DOHH2 (cell line): Measurements from ENCODE around the gene PELI2.

Experiments used
- H3F3A ChIP-seq: fragments of 200-600 bp; sonication (generic), shearing (Covaris generic); 2 replicates; pipeline ENCODE4 v1.6.0; 2016; ENCODE audit warnings: antibody characterized with exemption, mild to moderate bottlenecking; ENCODE audit not compliant: control insufficient read depth, insufficient read depth
- H3K27ac ChIP-seq: fragments of 200-600 bp; sonication (generic); 2 replicates; pipeline ENCODE4 v1.5.1; 2014; ENCODE audit warnings: low read depth, mild to moderate bottlenecking, low read length, moderate library complexity
- H3K27me3 ChIP-seq: fragments of 200-600 bp; sonication (generic); 2 replicates; pipeline ENCODE4 v1.6.1; 2014; ENCODE audit warnings: mild to moderate bottlenecking, low read length, mixed read lengths; ENCODE audit not compliant: control insufficient read depth
- H3K36me3 ChIP-seq: fragments of 200-600 bp; sonication (generic); 2 replicates; pipeline ENCODE4 v1.6.1; 2014; ENCODE audit warnings: mild to moderate bottlenecking, low read length, moderate library complexity, mixed read lengths; ENCODE audit not compliant: control insufficient read depth
- H3K4me1 ChIP-seq: fragments of 200-600 bp; sonication (generic); 2 replicates; pipeline ENCODE4 v1.6.1; 2014; ENCODE audit warnings: mild to moderate bottlenecking, low read length, mixed read lengths; ENCODE audit not compliant: control insufficient read depth
- H3K4me2 ChIP-seq: fragments of 200-600 bp; sonication (generic); 2 replicates; pipeline ENCODE4 v1.6.0; 2014; ENCODE audit warnings: mild to moderate bottlenecking, low read length, moderate library complexity
- H3K4me3 ChIP-seq: fragments of 200-600 bp; sonication (generic); 2 replicates; pipeline ENCODE4 v1.5.1; 2014; ENCODE audit warnings: mild to moderate bottlenecking, low read length, mixed read lengths
- H3K79me2 ChIP-seq: fragments of 200-600 bp; sonication (generic); 2 replicates; pipeline ENCODE4 v1.6.1; 2014; ENCODE audit warnings: mild to moderate bottlenecking, low read length, mixed read lengths; ENCODE audit not compliant: control insufficient read depth
- H3K9me2 ChIP-seq: fragments of 200-600 bp; sonication (generic); replicated peaks from 2 replicates; pipeline ENCODE4 v1.6.1; 2014; ENCODE audit warnings: mild to moderate bottlenecking, low read length, mixed read lengths; ENCODE audit not compliant: control insufficient read depth
- H3K9me3 ChIP-seq: fragments of 200-600 bp; sonication (generic); 2 replicates; pipeline ENCODE4 v1.6.1; 2014; ENCODE audit warnings: antibody characterized with exemption, low read length, mixed read lengths; ENCODE audit not compliant: control insufficient read depth, insufficient read depth
- H4K20me1 ChIP-seq: fragments of 200-600 bp; sonication (generic); 2 replicates; pipeline ENCODE4 v1.6.0; 2014; ENCODE audit warnings: low read depth, mild to moderate bottlenecking, antibody characterized with exemption, low read length, moderate library complexity; ENCODE audit not compliant: control insufficient read depth, insufficient read depth
- EZH2phosphoT487 ChIP-seq: fragments of 200-600 bp; sonication (generic); IDR thresholded peaks from 2 replicates; pipeline ENCODE4 v1.6.1; 2017; ENCODE audit warnings: borderline replicate concordance, mild to moderate bottlenecking, antibody characterized with exemption, low read length, moderate library complexity, mixed read lengths
- TF ChIP-seq, protein P1 (sequence below): fragments of 200-600 bp; sonication (generic); IDR thresholded peaks from one replicate; pipeline ENCODE4 v1.5.1; 2014; ENCODE audit warnings: antibody characterized with exemption, mild to moderate bottlenecking, low read depth, low read length; ENCODE audit not compliant: poor library complexity, severe bottlenecking

Gene PELI2

DNA sequence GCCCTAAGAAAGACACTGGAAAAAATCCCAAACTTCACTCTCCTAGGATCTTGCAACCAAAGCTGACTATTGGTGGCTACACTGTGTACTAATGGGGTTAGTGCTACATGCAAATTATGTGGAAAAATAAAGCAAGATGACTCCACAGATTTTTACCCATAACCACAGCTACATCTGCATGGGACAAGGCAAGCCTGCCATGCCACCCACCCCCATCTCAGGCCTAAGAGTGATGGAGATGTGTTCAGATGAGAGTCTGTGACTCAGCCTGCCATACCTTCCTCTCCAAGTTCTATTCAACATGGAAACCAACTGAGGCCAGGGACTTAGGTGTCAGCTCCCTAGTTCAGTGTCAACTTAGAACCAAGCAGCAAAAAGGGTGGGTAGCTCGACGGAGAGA is 206.2 kb downstream of the PELI2 start:
- TF ChIP-seq, protein P1, sequence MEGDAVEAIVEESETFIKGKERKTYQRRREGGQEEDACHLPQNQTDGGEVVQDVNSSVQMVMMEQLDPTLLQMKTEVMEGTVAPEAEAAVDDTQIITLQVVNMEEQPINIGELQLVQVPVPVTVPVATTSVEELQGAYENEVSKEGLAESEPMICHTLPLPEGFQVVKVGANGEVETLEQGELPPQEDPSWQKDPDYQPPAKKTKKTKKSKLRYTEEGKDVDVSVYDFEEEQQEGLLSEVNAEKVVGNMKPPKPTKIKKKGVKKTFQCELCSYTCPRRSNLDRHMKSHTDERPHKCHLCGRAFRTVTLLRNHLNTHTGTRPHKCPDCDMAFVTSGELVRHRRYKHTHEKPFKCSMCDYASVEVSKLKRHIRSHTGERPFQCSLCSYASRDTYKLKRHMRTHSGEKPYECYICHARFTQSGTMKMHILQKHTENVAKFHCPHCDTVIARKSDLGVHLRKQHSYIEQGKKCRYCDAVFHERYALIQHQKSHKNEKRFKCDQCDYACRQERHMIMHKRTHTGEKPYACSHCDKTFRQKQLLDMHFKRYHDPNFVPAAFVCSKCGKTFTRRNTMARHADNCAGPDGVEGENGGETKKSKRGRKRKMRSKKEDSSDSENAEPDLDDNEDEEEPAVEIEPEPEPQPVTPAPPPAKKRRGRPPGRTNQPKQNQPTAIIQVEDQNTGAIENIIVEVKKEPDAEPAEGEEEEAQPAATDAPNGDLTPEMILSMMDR = no peak
- no peak for TF ChIP-seq EZH2phosphoT487
- no peaks in the 10 kb centered on the region for H3K79me2 ChIP-seq
- no peaks in the 10 kb centered on the region for H4K20me1 ChIP-seq
- no peaks in the 10 kb centered on the region for H3F3A ChIP-seq
- H3K27me3 ChIP-seq = no peaks in the 10 kb centered on the region
- H3K4me1 ChIP-seq = no peaks in the 10 kb centered on the region
- H3K9me3 ChIP-seq = no peaks in the 10 kb centered on the region
- H3K36me3 ChIP-seq = no peaks in the 10 kb centered on the region
- no peak overlapping the region for H3K4me3 ChIP-seq
- H3K27ac ChIP-seq = no peak overlapping the region
- H3K4me2 ChIP-seq = no peak overlapping the region
- H3K9me2 ChIP-seq = no peaks in the 10 kb centered on the region

DNA sequence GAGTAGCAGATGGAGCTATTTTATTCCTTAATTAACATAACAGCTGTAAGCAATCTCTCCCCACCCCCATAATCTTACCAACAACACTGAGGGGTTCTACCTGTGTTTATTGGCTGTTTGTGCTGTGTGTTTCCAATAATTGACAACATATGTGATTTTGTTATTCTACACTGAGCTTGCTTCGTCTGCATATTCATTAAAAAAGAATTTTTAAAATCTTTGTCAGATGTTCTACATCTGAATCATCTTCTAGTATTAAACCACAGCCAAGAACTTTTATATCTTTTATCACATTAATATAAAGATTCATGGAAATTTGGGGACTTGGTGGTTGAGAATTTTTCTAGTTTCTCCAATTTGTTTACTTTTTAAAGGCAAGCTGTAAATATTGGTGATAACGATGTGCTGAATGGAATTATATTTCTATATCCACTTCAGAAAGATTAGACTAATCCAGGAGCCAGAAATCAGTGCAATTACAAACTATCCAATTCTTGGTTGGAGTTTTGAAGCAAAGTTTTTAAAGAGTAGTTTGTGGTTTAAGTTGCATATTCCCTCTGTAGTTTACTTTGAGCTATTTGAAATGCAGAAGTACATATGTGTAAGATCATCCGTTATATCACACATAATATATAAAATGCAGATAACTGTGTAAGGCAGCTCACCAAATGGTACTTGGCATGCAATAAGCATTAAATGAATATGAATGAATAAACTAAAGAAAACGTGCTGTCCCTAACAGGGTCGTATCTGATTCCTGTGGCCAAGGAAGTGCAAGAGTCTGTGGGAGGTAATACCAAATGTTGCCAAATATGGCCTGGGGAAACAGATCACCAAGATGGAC is 206.9 kb downstream of the PELI2 start:
- Histone ChIP-seq H3K36me3 (no peaks in the 10 kb centered on the region), H3K9me2 (no peaks in the 10 kb centered on the region), H3K4me3 (no peak overlapping the region), H3K79me2 (no peaks in the 10 kb centered on the region), H3K4me2 (no peak overlapping the region), H4K20me1 (no peaks in the 10 kb centered on the region), H3K27ac (no peak overlapping the region), H3K27me3 (no peaks in the 10 kb centered on the region), H3K9me3 (no peaks in the 10 kb centered on the region), H3F3A (no peaks in the 10 kb centered on the region), H3K4me1 (no peaks in the 10 kb centered on the region)
- no peak for TF ChIP-seq EZH2phosphoT487
- TF ChIP-seq, protein P1 = no peak

DNA sequence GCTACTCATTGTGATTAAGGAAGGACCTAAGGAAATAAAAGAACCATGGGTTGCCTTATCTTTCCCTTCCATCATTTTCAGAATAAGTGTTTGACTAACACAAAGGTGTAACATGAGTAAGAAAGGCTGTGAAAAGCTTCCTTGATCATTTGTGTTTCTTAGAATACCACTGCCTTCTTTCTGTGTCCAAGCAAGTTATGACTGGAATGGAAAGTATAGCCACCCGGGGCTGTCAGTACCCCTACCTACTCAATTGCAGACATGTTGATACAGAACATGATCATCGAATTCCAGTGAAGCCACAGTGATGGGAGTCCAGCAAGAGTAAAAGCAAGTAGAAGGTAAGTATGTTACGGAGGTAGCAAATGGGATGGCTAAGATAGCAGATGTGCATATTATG is 209.8 kb downstream of the PELI2 start:
- no peaks in the 10 kb centered on the region for H3K79me2 ChIP-seq
- no peaks in the 10 kb centered on the region for H3K9me2 ChIP-seq
- no peaks in the 10 kb centered on the region for H3K9me3 ChIP-seq
- H3K27ac ChIP-seq = no peak overlapping the region
- no peaks in the 10 kb centered on the region for H3K4me1 ChIP-seq
- H3F3A ChIP-seq = no peaks in the 10 kb centered on the region
- H3K4me2 ChIP-seq = no peak overlapping the region
- H3K27me3 ChIP-seq = no peaks in the 10 kb centered on the region
- no peak overlapping the region for H3K4me3 ChIP-seq
- TF ChIP-seq, protein P1 = no peak
- TF ChIP-seq EZH2phosphoT487 = no peak
- H3K36me3 ChIP-seq = no peaks in the 10 kb centered on the region
- no peaks in the 10 kb centered on the region for H4K20me1 ChIP-seq
